Prostate gland (tissue), 2 donors: ENCODE measurements around the gene AKAP17A.

Source experiments
- POLR2A ChIP-seq: fragments of 450-650 bp; IDR thresholded peaks from one replicate; pipeline ENCODE4 v1.6.1; 2016; ENCODE audit warnings: antibody characterized with exemption, mild to moderate bottlenecking
- POLR2AphosphoS5 ChIP-seq: sonication (generic); formaldehyde crosslinking; IDR thresholded peaks from one replicate; pipeline ENCODE4 v1.6.1; 2017; ENCODE audit warnings: antibody characterized with exemption
- TF ChIP-seq, protein P1 (sequence below), 4 experiments: fragments of 200-600 bp in 2 of 4; fragments of 450-650 bp in 2 of 4; sonication (generic) in 2 of 4; IDR thresholded peaks; 1 replicate in 3 of 4; 2 replicates in 1 of 4; pipeline ENCODE4 v1.5.1; 2016 to 2019; ENCODE audit warnings: antibody characterized with exemption in 4 of 4, mild to moderate bottlenecking in 2 of 4, moderate library complexity in 2 of 4

DNA sequence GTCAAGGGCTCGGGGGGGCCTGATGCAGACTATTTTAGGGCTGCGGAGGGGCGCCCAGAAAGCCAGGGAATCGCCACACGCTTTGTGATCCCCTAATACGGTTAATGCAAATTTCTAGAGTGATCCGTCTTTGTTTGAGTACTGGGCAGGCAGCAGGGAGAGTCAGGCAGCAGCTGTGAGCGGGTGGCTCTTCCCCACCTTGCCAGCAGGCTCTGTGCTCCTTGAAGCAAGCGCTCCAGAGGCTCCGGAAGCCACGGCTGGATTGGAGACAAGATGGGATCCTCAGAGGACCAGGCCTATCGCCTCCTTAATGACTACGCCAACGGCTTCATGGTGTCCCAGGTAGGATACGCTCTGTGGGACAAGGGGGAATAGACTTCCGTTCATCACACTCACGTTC, 23.5 kb downstream of the AKAP17A start, which contains the start of gene ASMT:
- TF ChIP-seq, protein P1, sequence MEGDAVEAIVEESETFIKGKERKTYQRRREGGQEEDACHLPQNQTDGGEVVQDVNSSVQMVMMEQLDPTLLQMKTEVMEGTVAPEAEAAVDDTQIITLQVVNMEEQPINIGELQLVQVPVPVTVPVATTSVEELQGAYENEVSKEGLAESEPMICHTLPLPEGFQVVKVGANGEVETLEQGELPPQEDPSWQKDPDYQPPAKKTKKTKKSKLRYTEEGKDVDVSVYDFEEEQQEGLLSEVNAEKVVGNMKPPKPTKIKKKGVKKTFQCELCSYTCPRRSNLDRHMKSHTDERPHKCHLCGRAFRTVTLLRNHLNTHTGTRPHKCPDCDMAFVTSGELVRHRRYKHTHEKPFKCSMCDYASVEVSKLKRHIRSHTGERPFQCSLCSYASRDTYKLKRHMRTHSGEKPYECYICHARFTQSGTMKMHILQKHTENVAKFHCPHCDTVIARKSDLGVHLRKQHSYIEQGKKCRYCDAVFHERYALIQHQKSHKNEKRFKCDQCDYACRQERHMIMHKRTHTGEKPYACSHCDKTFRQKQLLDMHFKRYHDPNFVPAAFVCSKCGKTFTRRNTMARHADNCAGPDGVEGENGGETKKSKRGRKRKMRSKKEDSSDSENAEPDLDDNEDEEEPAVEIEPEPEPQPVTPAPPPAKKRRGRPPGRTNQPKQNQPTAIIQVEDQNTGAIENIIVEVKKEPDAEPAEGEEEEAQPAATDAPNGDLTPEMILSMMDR (IDR thresholded peaks at IDR 0.05), result no peak
- no peak for TF ChIP-seq POLR2A
- TF ChIP-seq POLR2AphosphoS5, result no peak
